HepG2 (cell line): ENCODE data around the gene UNC93A. TPM values are rescaled to one million over a fixed set of nuclear protein-coding genes. Genes with fewer than 3 reads are reported as not detected.

Experiments
- DNMT1 ChIP-seq: sonication (generic); formaldehyde crosslinking; IDR thresholded peaks from 2 replicates; pipeline ENCODE4 v1.5.1; 2020; ENCODE audit warnings: mild to moderate bottlenecking, missing genetic modification reagents
- HNRNPL ChIP-seq: fragments of 200-400 bp; formaldehyde crosslinking; IDR thresholded peaks from 2 replicates; pipeline ENCODE4 v1.6.1; 2017; ENCODE audit warnings: mild to moderate bottlenecking, low read depth, low read length
- HOXA5 ChIP-seq: sonication (generic); formaldehyde crosslinking; IDR thresholded peaks from 2 replicates; pipeline ENCODE4 v1.4.0; 2020; ENCODE audit warnings: missing genetic modification reagents
- NPAS2 ChIP-seq: sonication (generic); formaldehyde crosslinking; IDR thresholded peaks from 2 replicates; pipeline ENCODE4 v1.8.0; 2022; ENCODE audit warnings: mild to moderate bottlenecking, missing genetic modification reagents, borderline replicate concordance
- POLR2G ChIP-seq: fragments of 200-400 bp; formaldehyde crosslinking; IDR thresholded peaks from 2 replicates; pipeline ENCODE4 v1.6.1; 2018; ENCODE audit warnings: mild to moderate bottlenecking, low read depth, low read length, moderate library complexity
- RBFOX2 ChIP-seq: fragments of 200-400 bp; formaldehyde crosslinking; IDR thresholded peaks from 2 replicates; pipeline ENCODE4 v1.6.1; 2017; ENCODE audit warnings: low read depth, mild to moderate bottlenecking, low read length
- REPIN1 ChIP-seq: sonication (generic); formaldehyde crosslinking; IDR thresholded peaks from 2 replicates; pipeline ENCODE4 v1.8.0; 2022; ENCODE audit warnings: missing genetic modification reagents, low read depth, mild to moderate bottlenecking, borderline replicate concordance
- YEATS4 ChIP-seq: sonication (generic); formaldehyde crosslinking; IDR thresholded peaks from 2 replicates; pipeline ENCODE4 v1.4.0; 2020; ENCODE audit warnings: missing genetic modification reagents, borderline replicate concordance
- ZBTB4 ChIP-seq: sonication (generic); formaldehyde crosslinking; IDR thresholded peaks from 2 replicates; pipeline ENCODE4 v1.4.0; 2020; ENCODE audit warnings: missing genetic modification reagents, mild to moderate bottlenecking, borderline replicate concordance
- ZFP36L1 ChIP-seq: sonication (generic); formaldehyde crosslinking; IDR thresholded peaks from 2 replicates; pipeline ENCODE4 v1.8.0; 2022; ENCODE audit warnings: mild to moderate bottlenecking, missing genetic modification reagents, moderate library complexity
- ZNF329 ChIP-seq: sonication (generic); formaldehyde crosslinking; IDR thresholded peaks from 2 replicates; pipeline ENCODE4 v1.9.0; 2021; ENCODE audit warnings: low read depth, mild to moderate bottlenecking, missing genetic modification reagents
- ZNF367 ChIP-seq: sonication (generic); formaldehyde crosslinking; IDR thresholded peaks from 2 replicates; pipeline ENCODE4 v1.4.0; 2020; ENCODE audit warnings: missing genetic modification reagents, borderline replicate concordance
- ZNF619 ChIP-seq: sonication (generic); formaldehyde crosslinking; IDR thresholded peaks from 2 replicates; pipeline ENCODE4 v1.4.0; 2020; ENCODE audit warnings: mild to moderate bottlenecking, missing genetic modification reagents
- ZNF883 ChIP-seq: sonication (generic); formaldehyde crosslinking; IDR thresholded peaks from 2 replicates; pipeline ENCODE4 v1.5.1; 2020; ENCODE audit warnings: mild to moderate bottlenecking, missing genetic modification reagents; ENCODE audit errors: not compliant biosample characterization
- polyA plus RNA-seq, 8 experiments: library from polyadenylated mRNA; depleted of rRNA in 3 of 8; stranded (reverse) in 7 of 8; unstranded in 1 of 8; fragments of >200 nt; fragmentation: Illumina TruSeq in 4 of 8; extraction: Trizol in 4 of 8; gene quantifications; 2 replicates each; pipeline versions ENCODE4 v1.2.1 to v1.2.3, GENCODE V29; 2011 to 2016; ENCODE audit warnings: low read depth in 4 of 8, missing spikeins in 1 of 8, mixed read lengths in 1 of 8; ENCODE audit not compliant: insufficient read depth in 1 of 8
- total RNA-seq, 5 experiments: library from RNA; depleted of rRNA; stranded (reverse); fragments of >200 nt; fragmentation: Illumina TruSeq; extraction: Trizol; gene quantifications; 2 replicates each; pipeline ENCODE4 v1.2.3, GENCODE V29; 2016; ENCODE audit warnings: low read depth in 1 of 5
- TF ChIP-seq, protein P1 (sequence below): sonication (generic); formaldehyde crosslinking; IDR thresholded peaks from 2 replicates; pipeline ENCODE4 v1.5.0; 2020; ENCODE audit warnings: missing genetic modification reagents, mild to moderate bottlenecking, borderline replicate concordance
- TF ChIP-seq, protein P2 (sequence below): sonication (generic); formaldehyde crosslinking; IDR thresholded peaks from 2 replicates; pipeline ENCODE4 v1.4.0; 2020; ENCODE audit warnings: low read depth, missing genetic modification reagents

The UNC93A gene
- total and polyA plus RNA-seq, 2 of the 13 experiments (the other 11 are each of a cell fraction or from before 2014, with no cell fraction given), result 11.0 to 42.7 TPM

DNA sequence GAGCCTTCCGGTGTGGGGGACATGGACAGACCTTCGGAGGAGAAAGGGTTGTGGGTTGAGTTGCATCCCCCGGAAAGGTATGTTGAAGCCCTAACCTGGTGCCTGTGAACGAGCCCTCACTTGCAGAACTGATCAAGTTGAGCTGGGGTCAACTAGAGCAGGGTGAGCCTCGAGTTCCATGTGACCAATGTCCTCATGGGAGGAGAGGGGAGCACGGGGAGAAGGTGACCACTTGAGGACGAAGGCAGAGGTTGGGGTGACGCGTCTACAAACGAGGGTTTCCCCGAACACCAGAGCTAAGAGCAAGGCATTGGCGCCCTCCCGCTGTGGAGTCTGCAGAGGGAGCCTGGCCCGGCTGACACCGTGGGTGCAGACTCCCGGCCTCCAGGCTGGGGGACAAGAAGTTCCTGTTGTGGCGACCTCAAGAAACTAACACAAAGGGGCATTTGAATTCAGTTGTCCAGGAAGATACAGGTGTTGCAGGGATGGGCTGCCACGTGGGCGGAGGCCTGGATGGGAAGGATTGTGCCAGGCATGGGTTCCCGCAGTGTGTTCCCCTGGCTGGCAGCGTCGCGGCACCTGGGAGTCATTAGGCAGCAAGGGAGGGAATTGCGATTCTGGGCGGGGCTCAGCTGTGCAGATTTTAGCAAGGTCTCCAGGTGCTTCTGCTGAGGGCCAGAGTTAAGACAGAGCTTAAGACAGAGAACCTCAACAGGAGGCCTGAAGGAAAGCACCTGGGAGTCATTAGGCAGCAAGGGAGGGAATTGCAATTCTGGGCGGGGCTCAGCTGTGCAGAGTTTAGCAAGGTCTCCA is 20.4 kb upstream of the UNC93A start (continued):
- TF ChIP-seq, protein P1, sequence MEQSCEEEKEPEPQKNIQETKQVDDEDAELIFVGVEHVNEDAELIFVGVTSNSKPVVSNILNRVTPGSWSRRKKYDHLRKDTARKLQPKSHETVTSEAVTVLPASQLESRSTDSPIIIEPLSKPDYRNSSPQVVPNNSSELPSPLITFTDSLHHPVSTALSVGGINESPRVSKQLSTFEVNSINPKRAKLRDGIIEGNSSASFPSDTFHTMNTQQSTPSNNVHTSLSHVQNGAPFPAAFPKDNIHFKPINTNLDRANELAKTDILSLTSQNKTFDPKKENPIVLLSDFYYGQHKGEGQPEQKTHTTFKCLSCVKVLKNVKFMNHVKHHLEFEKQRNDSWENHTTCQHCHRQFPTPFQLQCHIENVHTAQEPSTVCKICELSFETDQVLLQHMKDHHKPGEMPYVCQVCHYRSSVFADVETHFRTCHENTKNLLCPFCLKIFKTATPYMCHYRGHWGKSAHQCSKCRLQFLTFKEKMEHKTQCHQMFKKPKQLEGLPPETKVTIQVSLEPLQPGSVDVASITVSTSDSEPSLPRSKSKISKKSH (CRISPR knock-in tag), result peak; percentile 12; the same call in 1 of the 2 replicates
- TF ChIP-seq POLR2G, result 0 out of 2 replicates have a peak, but pooled peaks have one; percentile 51
- no peak for TF ChIP-seq NPAS2 (CRISPR knock-in tag)
- TF ChIP-seq RBFOX2, result 0 out of 2 replicates have a peak, but pooled peaks have one; percentile 39
- TF ChIP-seq, protein P2, sequence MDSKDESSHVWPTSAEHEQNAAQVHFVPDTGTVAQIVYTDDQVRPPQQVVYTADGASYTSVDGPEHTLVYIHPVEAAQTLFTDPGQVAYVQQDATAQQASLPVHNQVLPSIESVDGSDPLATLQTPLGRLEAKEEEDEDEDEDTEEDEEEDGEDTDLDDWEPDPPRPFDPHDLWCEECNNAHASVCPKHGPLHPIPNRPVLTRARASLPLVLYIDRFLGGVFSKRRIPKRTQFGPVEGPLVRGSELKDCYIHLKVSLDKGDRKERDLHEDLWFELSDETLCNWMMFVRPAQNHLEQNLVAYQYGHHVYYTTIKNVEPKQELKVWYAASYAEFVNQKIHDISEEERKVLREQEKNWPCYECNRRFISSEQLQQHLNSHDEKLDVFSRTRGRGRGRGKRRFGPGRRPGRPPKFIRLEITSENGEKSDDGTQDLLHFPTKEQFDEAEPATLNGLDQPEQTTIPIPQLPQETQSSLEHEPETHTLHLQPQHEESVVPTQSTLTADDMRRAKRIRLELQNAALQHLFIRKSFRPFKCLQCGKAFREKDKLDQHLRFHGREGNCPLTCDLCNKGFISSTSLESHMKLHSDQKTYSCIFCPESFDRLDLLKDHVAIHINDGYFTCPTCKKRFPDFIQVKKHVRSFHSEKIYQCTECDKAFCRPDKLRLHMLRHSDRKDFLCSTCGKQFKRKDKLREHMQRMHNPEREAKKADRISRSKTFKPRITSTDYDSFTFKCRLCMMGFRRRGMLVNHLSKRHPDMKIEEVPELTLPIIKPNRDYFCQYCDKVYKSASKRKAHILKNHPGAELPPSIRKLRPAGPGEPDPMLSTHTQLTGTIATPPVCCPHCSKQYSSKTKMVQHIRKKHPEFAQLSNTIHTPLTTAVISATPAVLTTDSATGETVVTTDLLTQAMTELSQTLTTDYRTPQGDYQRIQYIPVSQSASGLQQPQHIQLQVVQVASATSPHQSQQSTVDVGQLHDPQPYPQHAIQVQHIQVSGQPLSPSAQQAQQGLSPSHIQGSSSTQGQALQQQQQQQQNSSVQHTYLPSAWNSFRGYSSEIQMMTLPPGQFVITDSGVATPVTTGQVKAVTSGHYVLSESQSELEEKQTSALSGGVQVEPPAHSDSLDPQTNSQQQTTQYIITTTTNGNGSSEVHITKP, result no peak
- TF ChIP-seq REPIN1 (CRISPR knock-in tag), result no peak
- TF ChIP-seq ZBTB4 (CRISPR knock-in tag), result 0 out of 2 replicates have a peak, but pooled peaks have one; percentile 32
- TF ChIP-seq HOXA5 (CRISPR knock-in tag), result no peak
- no peak for TF ChIP-seq YEATS4 (CRISPR knock-in tag)
- peak; percentile 67 for TF ChIP-seq ZNF883 (CRISPR knock-in tag)
- no peak for TF ChIP-seq ZFP36L1 (CRISPR knock-in tag)
- TF ChIP-seq DNMT1 (CRISPR knock-in tag), result peak; percentile 51; the same call in 1 of the 2 replicates
- TF ChIP-seq ZNF329 (CRISPR knock-in tag), result no peak
- TF ChIP-seq HNRNPL, result 0 out of 2 replicates have a peak, but pooled peaks have one; percentile 41
- TF ChIP-seq ZNF367 (CRISPR knock-in tag), result no peak
- TF ChIP-seq ZNF619 (CRISPR knock-in tag), result 0 out of 2 replicates have a peak, but pooled peaks have one; percentile 4
